GM19324 (cell line): ENCODE measurements around the gene SUCLG2.

Source experiments
- ATAC-seq: cut with Tn5 transposase; IDR thresholded peaks from one replicate; pipeline ENCODE4 v1.9.1; 2021; ENCODE audit warnings: mild to moderate bottlenecking, moderate library complexity; ENCODE audit not compliant: unreplicated experiment, low FRiP score

Gene SUCLG2

DNA sequence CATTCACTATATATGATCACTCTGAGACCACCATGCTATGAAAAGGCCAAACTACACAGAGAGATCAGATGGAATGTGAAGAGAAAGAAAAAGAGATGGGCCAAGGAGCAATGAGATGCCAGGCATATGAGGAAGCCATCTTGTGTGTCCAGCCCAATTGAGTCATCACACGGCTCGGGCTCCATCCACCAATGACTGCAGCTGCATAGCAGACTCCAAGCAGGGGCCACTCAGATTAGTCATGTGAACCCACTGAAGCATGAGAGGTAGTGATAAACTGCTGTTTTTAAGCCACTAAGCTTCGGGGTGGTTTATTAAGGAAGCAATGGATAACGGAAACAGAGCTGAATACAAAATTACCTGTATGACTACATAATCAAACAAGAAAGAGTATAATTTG lies 185.9 kb downstream of the SUCLG2 start:
- no peak for ATAC-seq

GRCh38 chr3:67463656-67464055 lies 190.8 kb downstream of the SUCLG2 start:
- no peak for ATAC-seq

- ATAC-seq = no peak
Measured at GRCh38 chr3:67462187-67462586, 192.2 kb downstream of the SUCLG2 start.

GRCh38 chr3:67461667-67462142 lies 192.7 kb downstream of the SUCLG2 start:
- no peak for ATAC-seq

GRCh38 chr3:67460841-67461510 lies 193.4 kb downstream of the SUCLG2 start:
- ATAC-seq = no peak

- ATAC-seq = no peak
Measured at GRCh38 chr3:67459796-67460195, 194.6 kb downstream of the SUCLG2 start.

GRCh38 chr3:67458896-67459530 lies 195.4 kb downstream of the SUCLG2 start:
- no peak for ATAC-seq

- ATAC-seq = no peak
Measured at GRCh38 chr3:67458408-67458807, 196.0 kb downstream of the SUCLG2 start.

- ATAC-seq = no peak
Measured at GRCh38 chr3:67453628-67454027, 200.8 kb downstream of the SUCLG2 start.

- ATAC-seq = no peak
Measured at GRCh38 chr3:67450153-67450552, 204.3 kb downstream of the SUCLG2 start.

DNA sequence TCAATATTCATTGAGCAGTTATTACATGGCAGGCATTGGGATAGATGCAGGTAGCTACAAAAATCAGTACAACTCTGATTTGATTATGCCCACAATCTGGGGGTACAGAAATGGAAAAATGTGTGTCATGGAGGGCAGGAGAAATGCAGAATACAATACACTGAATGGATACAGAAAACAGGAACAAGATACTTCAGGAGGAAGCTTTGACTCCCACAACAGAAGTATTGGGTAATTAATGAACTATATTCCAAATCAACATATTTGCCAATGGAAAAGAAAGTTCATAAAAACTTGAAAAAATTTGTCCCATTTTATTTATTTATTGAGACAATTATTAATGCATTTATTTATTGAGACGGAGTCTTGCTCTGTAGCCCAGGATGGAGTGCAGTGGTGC lies 207.0 kb downstream of the SUCLG2 start:
- no peak for ATAC-seq

DNA sequence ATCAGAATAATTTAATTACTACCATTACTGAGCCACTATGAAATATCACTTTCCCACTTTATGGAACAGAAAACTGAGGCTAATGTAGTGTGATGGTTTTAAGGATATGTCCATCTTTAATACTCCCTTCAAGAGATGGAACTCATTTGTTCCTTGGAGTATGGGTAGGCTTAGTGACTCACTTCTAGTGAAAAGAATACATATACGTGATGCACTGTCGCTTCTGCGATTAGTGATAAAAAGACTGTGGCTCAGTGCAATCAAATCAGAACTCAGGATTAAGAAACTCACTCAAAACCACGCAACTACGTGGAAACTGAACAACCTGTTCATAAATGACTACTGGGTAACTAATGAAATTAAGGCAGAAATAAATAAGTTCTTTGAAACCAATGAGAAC lies 216.6 kb downstream of the SUCLG2 start:
- ATAC-seq = no peak

DNA sequence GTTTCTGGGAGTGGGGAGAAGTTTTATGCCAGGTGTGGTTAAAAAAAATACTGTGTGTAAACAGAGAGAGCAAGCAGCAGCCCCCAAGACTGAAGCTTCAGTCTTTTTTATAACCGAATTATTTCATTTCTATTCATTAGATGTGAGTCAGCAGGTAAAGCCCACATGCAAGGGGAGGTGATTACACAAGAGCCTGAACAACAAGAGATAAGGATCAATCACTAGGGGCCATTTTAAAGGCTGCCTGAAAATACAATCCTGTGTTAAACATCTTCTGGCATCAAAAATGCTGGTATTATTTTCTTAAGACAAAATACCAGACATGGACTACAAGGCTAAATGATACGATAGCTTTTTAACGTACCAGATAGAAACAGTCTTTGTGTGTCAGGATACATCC lies 217.3 kb downstream of the SUCLG2 start:
- ATAC-seq = no peak

DNA sequence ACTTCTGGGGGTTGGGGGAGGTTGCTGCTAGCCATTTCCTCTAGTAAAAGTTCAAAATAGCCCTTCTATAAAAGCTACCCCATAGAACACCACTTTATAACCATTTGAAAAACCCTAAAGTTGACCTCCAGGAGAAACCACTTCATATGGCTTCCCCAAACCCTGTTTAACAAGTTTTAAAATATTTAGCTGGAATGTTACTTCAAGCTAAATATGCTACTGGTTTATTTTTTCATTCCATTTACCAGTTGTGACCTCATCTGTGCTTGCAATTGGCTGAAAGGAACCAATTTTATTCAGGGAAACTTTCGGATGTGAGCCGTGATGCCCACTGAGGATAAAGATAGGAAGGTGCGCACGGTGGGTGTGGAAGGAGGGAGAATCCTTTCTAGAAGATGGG lies 221.3 kb downstream of the SUCLG2 start:
- ATAC-seq = no peak

DNA sequence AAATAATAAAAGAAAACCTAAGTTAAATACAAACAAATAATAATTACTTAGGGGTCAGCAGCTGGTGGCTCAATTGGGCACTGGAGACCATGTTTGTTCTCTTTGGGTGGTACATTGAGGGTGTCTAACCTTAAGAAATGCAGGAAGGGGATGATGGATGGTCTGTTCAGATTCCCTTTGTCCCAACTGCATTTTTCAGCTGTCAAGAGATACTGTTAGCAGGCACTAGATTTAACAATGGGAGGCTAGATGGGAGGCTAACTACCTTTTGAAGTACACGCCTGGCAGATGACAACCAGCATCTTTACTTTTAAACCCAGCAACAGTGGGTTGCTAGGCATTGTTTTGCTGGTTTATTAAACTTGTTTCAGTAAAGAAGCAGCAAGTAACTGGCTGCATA lies 222.5 kb downstream of the SUCLG2 start:
- ATAC-seq = no peak

GRCh38 chr3:67423722-67424121 lies 230.7 kb downstream of the SUCLG2 start:
- ATAC-seq = no peak

- no peak for ATAC-seq
Measured at GRCh38 chr3:67421912-67422311, 232.5 kb downstream of the SUCLG2 start.

- no peak for ATAC-seq
Measured at GRCh38 chr3:67419779-67420178, 234.6 kb downstream of the SUCLG2 start.

GRCh38 chr3:67419218-67419529 lies 235.2 kb downstream of the SUCLG2 start:
- ATAC-seq = no peak

GRCh38 chr3:67418426-67419217 lies 235.8 kb downstream of the SUCLG2 start:
- ATAC-seq = no peak

- ATAC-seq = no peak
Measured at GRCh38 chr3:67416703-67417102, 237.7 kb downstream of the SUCLG2 start.

DNA sequence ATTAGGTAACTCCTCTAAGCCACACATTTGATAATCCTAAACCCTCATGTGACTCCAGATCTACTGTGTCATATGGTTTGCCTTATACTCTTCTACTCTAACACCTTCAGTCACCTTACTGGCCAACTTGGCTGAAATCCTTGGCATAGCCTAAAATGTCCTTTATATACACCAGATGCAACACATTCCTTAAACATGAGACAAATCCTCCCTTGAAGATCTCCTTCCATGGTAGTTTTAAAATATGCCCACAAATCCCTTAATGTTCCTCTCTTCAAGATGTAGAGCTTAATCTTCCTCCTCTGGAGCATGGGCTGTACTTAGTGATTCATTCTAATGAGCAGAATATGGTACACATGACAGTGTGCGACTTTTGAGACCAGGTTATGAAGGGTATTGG lies 238.9 kb downstream of the SUCLG2 start:
- ATAC-seq = no peak
